WTC11 (cell line): Measurements from ENCODE around the gene HOXC4. TPM values are rescaled to one million over a fixed set of nuclear protein-coding genes. Genes with fewer than 3 reads are reported as not detected.

Source experiments
- ATAC-seq: fragments of 200-7000 bp; cut with Tn5 transposase; 2 replicates; pipeline ENCODE4 v1.10.0; 2021; ENCODE audit warnings: mild to moderate bottlenecking, moderate library complexity
- CTCF ChIA-PET: fragments of 300-600 bp; sonication (Branson Sonifier 250); formaldehyde crosslinking; loops from one replicate; lab custom pipeline; 2021; ENCODE audit warnings: antibody characterized with exemption; lab: Charles Lee
- POLR2A ChIA-PET: fragments of 350-600 bp; sonication (Branson Sonifier 250); formaldehyde crosslinking; loops from one replicate; lab custom pipeline; 2021; ENCODE audit warnings: antibody characterized with exemption; lab: Charles Lee
- DNase-seq: peaks from one replicate; pipeline ENCODE4 v3.0.0; 2021; ENCODE audit warnings: low spot score
- H3K27ac Mint-ChIP-seq: 2 replicates; pipeline ENCODE4 v1.8.0; 2021; ENCODE audit warnings: mixed read lengths
- H3K27me3 Mint-ChIP-seq: 2 replicates; pipeline ENCODE4 v1.8.0; 2021; ENCODE audit warnings: low read depth, mild to moderate bottlenecking, moderate library complexity, mixed read lengths
- H3K36me3 Mint-ChIP-seq: 2 replicates; pipeline ENCODE4 v1.8.0; 2021; ENCODE audit warnings: mixed read lengths
- H3K4me1 Mint-ChIP-seq: 2 replicates; pipeline ENCODE4 v1.8.0; 2022; ENCODE audit warnings: mixed read lengths
- H3K4me3 Mint-ChIP-seq: 2 replicates; pipeline ENCODE4 v1.8.0; 2021; ENCODE audit warnings: mild to moderate bottlenecking, moderate library complexity, mixed read lengths
- H3K9me3 Mint-ChIP-seq: 2 replicates; pipeline ENCODE4 v1.8.0; 2021; ENCODE audit warnings: mixed read lengths
- AR ChIP-seq: fragments of 250-450 bp; sonication (Bioruptor Pico); IDR thresholded peaks from 2 replicates; pipeline ENCODE4 v1.9.0; 2021; ENCODE audit warnings: mild to moderate bottlenecking
- ARID4B ChIP-seq: sonication (generic); formaldehyde crosslinking; IDR thresholded peaks from 2 replicates; pipeline ENCODE4 v1.8.0; 2023; ENCODE audit warnings: missing genetic modification reagents, mild to moderate bottlenecking, borderline replicate concordance
- CREB1 ChIP-seq: sonication (generic); formaldehyde crosslinking; IDR thresholded peaks from 2 replicates; pipeline ENCODE4 v1.8.0; 2023; ENCODE audit warnings: mild to moderate bottlenecking, missing genetic modification reagents
- CREM ChIP-seq: sonication (generic); formaldehyde crosslinking; IDR thresholded peaks from 2 replicates; pipeline ENCODE4 v1.8.1; 2022; ENCODE audit warnings: mild to moderate bottlenecking, missing genetic modification reagents, moderate library complexity
- EMX1 ChIP-seq: fragments of 250-450 bp; sonication (Bioruptor Pico); IDR thresholded peaks from 2 replicates; pipeline ENCODE4 v1.8.0; 2021; ENCODE audit warnings: mild to moderate bottlenecking
- ERG ChIP-seq: fragments of 250-450 bp; sonication (Bioruptor Pico); IDR thresholded peaks from 2 replicates; pipeline ENCODE4 v1.8.0; 2021; ENCODE audit warnings: mild to moderate bottlenecking
- FOXP4 ChIP-seq: sonication (generic); formaldehyde crosslinking; IDR thresholded peaks from 2 replicates; pipeline ENCODE4 v1.8.0; 2022; ENCODE audit warnings: mild to moderate bottlenecking, missing genetic modification reagents
- GTF2I ChIP-seq: fragments of 250-450 bp; sonication (Bioruptor Pico); conservative IDR thresholded peaks from 2 replicates; pipeline ENCODE4 v1.4.0; 2021; ENCODE audit warnings: mild to moderate bottlenecking
- MXD4 ChIP-seq: fragments of 250-450 bp; sonication (Bioruptor Pico); IDR thresholded peaks from 2 replicates; pipeline ENCODE4 v1.8.0; 2021; ENCODE audit warnings: mild to moderate bottlenecking, moderate library complexity, borderline replicate concordance
- MYBL2 ChIP-seq: sonication (generic); formaldehyde crosslinking; IDR thresholded peaks from 2 replicates; pipeline ENCODE4 v1.8.1; 2023; ENCODE audit warnings: mild to moderate bottlenecking, moderate library complexity, missing genetic modification reagents
- NFATC4 ChIP-seq: fragments of 250-450 bp; sonication (Bioruptor Pico); IDR thresholded peaks from 2 replicates; pipeline ENCODE4 v1.9.0; 2021; ENCODE audit warnings: mild to moderate bottlenecking
- NFE2L1 ChIP-seq: sonication (generic); formaldehyde crosslinking; IDR thresholded peaks from 2 replicates; pipeline ENCODE4 v1.8.1; 2023; ENCODE audit warnings: missing genetic modification reagents
- NR1H2 ChIP-seq: sonication (generic); formaldehyde crosslinking; IDR thresholded peaks from 2 replicates; pipeline ENCODE4 v1.9.0; 2021; ENCODE audit warnings: mild to moderate bottlenecking, moderate library complexity, missing genetic modification reagents
- OVOL2 ChIP-seq: fragments of 250-450 bp; sonication (Bioruptor Pico); IDR thresholded peaks from 2 replicates; pipeline ENCODE4 v1.9.0; 2021; ENCODE audit warnings: mild to moderate bottlenecking, borderline replicate concordance
- PRDM15 ChIP-seq: sonication (generic); formaldehyde crosslinking; IDR thresholded peaks from 2 replicates; pipeline ENCODE4 v1.8.0; 2022; ENCODE audit warnings: missing genetic modification reagents
- SOX15 ChIP-seq: fragments of 250-450 bp; sonication (Bioruptor Pico); IDR thresholded peaks from 2 replicates; pipeline ENCODE4 v1.9.0; 2021; ENCODE audit warnings: mild to moderate bottlenecking
- TEAD4 ChIP-seq: sonication (generic); formaldehyde crosslinking; IDR thresholded peaks from 2 replicates; pipeline ENCODE4 v1.8.0; 2022; ENCODE audit warnings: mild to moderate bottlenecking, missing genetic modification reagents
- ZNF232 ChIP-seq: sonication (generic); formaldehyde crosslinking; IDR thresholded peaks from 2 replicates; pipeline ENCODE4 v1.8.0; 2022; ENCODE audit warnings: mild to moderate bottlenecking, missing genetic modification reagents
- ZNF263 ChIP-seq: sonication (generic); formaldehyde crosslinking; IDR thresholded peaks from 2 replicates; pipeline ENCODE4 v1.8.1; 2022; ENCODE audit warnings: low read depth, mild to moderate bottlenecking, moderate library complexity, missing genetic modification reagents
- ZSCAN18 ChIP-seq: fragments of 250-450 bp; sonication (Bioruptor Pico); IDR thresholded peaks from 2 replicates; pipeline ENCODE4 v2.1.2; 2022; ENCODE audit warnings: mild to moderate bottlenecking, moderate library complexity
- total RNA-seq: library from RNA; stranded (reverse); gene quantifications from 3 replicates; pipeline ENCODE4 v1.2.3, GENCODE V29; 2021

Gene HOXC4
- total RNA-seq, 1 experiment from 2014 or later = 0.46 TPM

- TF ChIP-seq CREM (CRISPR knock-in tag) (no peak), ZSCAN18 (CRISPR knock-in tag) (no peak), ERG (no peak), SOX15 (no peak), FOXP4 (CRISPR knock-in tag) (no peak), AR (CRISPR knock-in tag) (no peak), ARID4B (CRISPR knock-in tag) (no peak), ZNF232 (no peak)
Measured at GRCh38 chr12:54004841-54005530, 48.6 kb upstream of the HOXC4 start (continued).

- ATAC-seq (no peak), DNase-seq (no peak)
- H3K36me3 Mint-ChIP-seq = no peaks in the 10 kb centered on the region; the same call in 1 of the 2 replicates
- H3K4me3 Mint-ChIP-seq = peak overlapping the region; percentile 28
- no peak overlapping the region for H3K27ac Mint-ChIP-seq
- H3K9me3 Mint-ChIP-seq = no peaks in the 10 kb centered on the region
- H3K27me3 Mint-ChIP-seq = peaks cover 100% of the 10 kb centered on the region
- ChIA-PET CTCF (interaction anchor here (0.6 to 10.8 kb wide), 37 partner anchors 9 to 374 kb away, joined by 3 to 107 read pairs (median 4); partner anchors contain the start of genes HOXC10, HOXC5, HOXC6 and SMUG1), POLR2A (no interaction called here)
- peaks cover 17% of the 10 kb centered on the region for H3K4me1 Mint-ChIP-seq
- no peak for TF ChIP-seq PRDM15 (CRISPR knock-in tag)
- TF ChIP-seq EMX1 (CRISPR knock-in tag) = no peak
- TF ChIP-seq MYBL2 = no peak
- TF ChIP-seq CREB1 (CRISPR knock-in tag) = no peak
- TF ChIP-seq ZNF263 (CRISPR knock-in tag) = no peak
- TF ChIP-seq NR1H2 (CRISPR knock-in tag) = no peak
- no peak for TF ChIP-seq NFE2L1 (CRISPR knock-in tag)
- no peak for TF ChIP-seq TEAD4 (CRISPR knock-in tag)
- TF ChIP-seq MXD4 (CRISPR knock-in tag) = no peak
- no peak for TF ChIP-seq ERG
- TF ChIP-seq OVOL2 = no peak
- TF ChIP-seq GTF2I = no peak
- no peak for TF ChIP-seq NFATC4 (CRISPR knock-in tag)
Measured at GRCh38 chr12:54005531-54005852, 48.1 kb upstream of the HOXC4 start.
